ENCODE results near the gene PTPRD. TPM values are rescaled to one million over a fixed set of nuclear protein-coding genes. Genes with fewer than 3 reads are reported as not detected.

Gene PTPRD
- total and polyA plus RNA-seq, 2 of the 4 experiments (the other 2 are of a cell fraction) = 0.07 to 0.18 TPM

DNA sequence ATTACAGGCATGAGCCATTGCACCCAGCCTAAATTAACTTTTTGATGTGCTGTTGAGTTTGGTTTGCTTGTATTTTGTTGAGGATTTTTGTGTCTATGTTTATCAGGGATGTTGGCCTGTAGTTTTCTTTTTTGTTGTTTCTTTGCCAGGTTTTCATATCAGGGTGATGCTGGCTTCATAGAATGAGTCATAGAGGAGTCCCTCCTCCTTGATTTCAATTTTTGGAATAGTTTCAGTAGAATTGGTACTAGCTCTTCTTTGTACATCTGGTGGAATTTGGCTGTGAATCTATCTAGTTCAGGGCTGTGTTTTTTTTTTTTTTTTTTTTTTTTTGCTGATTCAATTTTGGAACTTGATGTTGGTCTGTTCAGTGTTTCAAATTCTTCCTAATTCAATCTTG lies 1648.9 kb downstream of the PTPRD start:
- no peak overlapping the region for H2AK5ac ChIP-seq (ENCODE audit: low read depth, low read length)
- POLR2A ChIA-PET (ENCODE audit: unreplicated experiment) = no interaction called here

More for the DNA sequence above, 1648.9 kb downstream of the PTPRD start:
- H3K4ac ChIP-seq (ENCODE audit: low read depth, low read length) = no peak overlapping the region
- no TSS peak for BruUV-seq (replicated peaks)
- intact Hi-C loops (cut with micrococcal nuclease) = no loop called here
- DNase-seq = no peak
- H2AK9ac ChIP-seq (replicated peaks; ENCODE audit: low read depth, low read length, poor library complexity) = no peak overlapping the region
- H3K4me3 ChIP-seq (ENCODE audit: insufficient read depth, low read depth, low read length) = no peak overlapping the region
- in situ Hi-C loops (cut with MboI; ENCODE audit: low sequenced_read_pairs) = no loop called here
- no peak overlapping the region for H2BK20ac ChIP-seq (ENCODE audit: low read depth, low read length)
- H3K18ac ChIP-seq (ENCODE audit: low read depth, low read length) = no peak overlapping the region
- peaks cover 2% of the 10 kb centered on the region; the same call in 1 of the 2 replicates for H3K9me3 ChIP-seq (ENCODE audit: control insufficient read depth, insufficient read depth, low read length)
- ATAC-seq (ENCODE audit: low read depth) = no peak
- H4K5ac ChIP-seq (ENCODE audit: low read depth, low read length) = no peak overlapping the region
- no peak overlapping the region for H2BK15ac ChIP-seq (ENCODE audit: low read depth, low read length)
- no peaks in the 10 kb centered on the region for H4K20me1 ChIP-seq (ENCODE audit: insufficient read depth, low read length)
- no peaks in the 10 kb centered on the region for H3K27me3 ChIP-seq (ENCODE audit: control insufficient read depth, insufficient read depth, low read length)
- dilution Hi-C loops (cut with HindIII; ENCODE audit: low sequenced_read_pairs, unreplicated experiment) = no loop called here
- no peak overlapping the region for H3K27ac ChIP-seq (ENCODE audit: insufficient read depth, low read length)
- no peak overlapping the region for H4K91ac ChIP-seq (ENCODE audit: insufficient read depth, low read depth, low read length)
- H3K4me1 ChIP-seq (ENCODE audit: control insufficient read depth, insufficient read depth, low read length) = no peaks in the 10 kb centered on the region
- no peak overlapping the region for H2AFZ ChIP-seq (replicated peaks; ENCODE audit: low read length, poor library complexity)
- no peak overlapping the region for H3K56ac ChIP-seq (ENCODE audit: extremely low read depth, insufficient read depth, low read length)
- no peak overlapping the region for H3K9ac ChIP-seq (ENCODE audit: low read depth, low read length)
- H3K79me1 ChIP-seq (ENCODE audit: low read depth in 1 of 2, low read length in 2 of 2) = no peaks in the 10 kb centered on the region
- H3K36me3 ChIP-seq (ENCODE audit: control insufficient read depth, insufficient read depth, low read length) = no peaks in the 10 kb centered on the region
- no peak overlapping the region for H3K4me2 ChIP-seq (ENCODE audit: low read depth, low read length)
- no peak overlapping the region for H2BK120ac ChIP-seq (ENCODE audit: low read depth, low read length)
- no peak overlapping the region for H3K14ac ChIP-seq (replicated peaks; ENCODE audit: low read depth, low read length)
- no peaks in the 10 kb centered on the region for H3K9me1 ChIP-seq (ENCODE audit: insufficient read depth, low read length)
- H3K23ac ChIP-seq (ENCODE audit: low read depth, low read length) = no peak overlapping the region
- H2BK5ac ChIP-seq (ENCODE audit: low read depth, low read length, poor library complexity, severe bottlenecking) = no peak overlapping the region
- CTCF ChIA-PET = no interaction called here
- H4K8ac ChIP-seq (ENCODE audit: low read depth in 2 of 2, low read length in 2 of 2) = no peak overlapping the region
- no peak for TF ChIP-seq BHLHE40 (IDR thresholded peaks at IDR 0.05; ENCODE audit: low read depth, low read length)
- no peak for TF ChIP-seq RAD21 (IDR thresholded peaks at IDR 0.05; ENCODE audit: low read length)
- TF ChIP-seq RFX5 (IDR thresholded peaks at IDR 0.05; ENCODE audit: low read depth, low read length) = no peak
- no peak for TF ChIP-seq NFE2L2 (IDR thresholded peaks at IDR 0.05; ENCODE audit: low read depth, low read length)
- TF ChIP-seq, protein P1, sequence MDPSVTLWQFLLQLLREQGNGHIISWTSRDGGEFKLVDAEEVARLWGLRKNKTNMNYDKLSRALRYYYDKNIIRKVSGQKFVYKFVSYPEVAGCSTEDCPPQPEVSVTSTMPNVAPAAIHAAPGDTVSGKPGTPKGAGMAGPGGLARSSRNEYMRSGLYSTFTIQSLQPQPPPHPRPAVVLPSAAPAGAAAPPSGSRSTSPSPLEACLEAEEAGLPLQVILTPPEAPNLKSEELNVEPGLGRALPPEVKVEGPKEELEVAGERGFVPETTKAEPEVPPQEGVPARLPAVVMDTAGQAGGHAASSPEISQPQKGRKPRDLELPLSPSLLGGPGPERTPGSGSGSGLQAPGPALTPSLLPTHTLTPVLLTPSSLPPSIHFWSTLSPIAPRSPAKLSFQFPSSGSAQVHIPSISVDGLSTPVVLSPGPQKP (IDR thresholded peaks at IDR 0.05; ENCODE audit: borderline replicate concordance, low read depth, low read length) = no peak
- TF ChIP-seq RCOR1 (IDR thresholded peaks at IDR 0.05; ENCODE audit: insufficient replicate concordance, low read length) = no peak
- TF ChIP-seq MAZ (IDR thresholded peaks at IDR 0.05; ENCODE audit: borderline replicate concordance, low read depth, low read length) = no peak
- TF ChIP-seq SMC3 (IDR thresholded peaks at IDR 0.05; ENCODE audit: low read depth, low read length) = no peak
- no peak for TF ChIP-seq POLR2A (IDR thresholded peaks at IDR 0.05; ENCODE audit: low read depth, low read length)
